ENCODE measurements around the gene SPNS2.

DNA sequence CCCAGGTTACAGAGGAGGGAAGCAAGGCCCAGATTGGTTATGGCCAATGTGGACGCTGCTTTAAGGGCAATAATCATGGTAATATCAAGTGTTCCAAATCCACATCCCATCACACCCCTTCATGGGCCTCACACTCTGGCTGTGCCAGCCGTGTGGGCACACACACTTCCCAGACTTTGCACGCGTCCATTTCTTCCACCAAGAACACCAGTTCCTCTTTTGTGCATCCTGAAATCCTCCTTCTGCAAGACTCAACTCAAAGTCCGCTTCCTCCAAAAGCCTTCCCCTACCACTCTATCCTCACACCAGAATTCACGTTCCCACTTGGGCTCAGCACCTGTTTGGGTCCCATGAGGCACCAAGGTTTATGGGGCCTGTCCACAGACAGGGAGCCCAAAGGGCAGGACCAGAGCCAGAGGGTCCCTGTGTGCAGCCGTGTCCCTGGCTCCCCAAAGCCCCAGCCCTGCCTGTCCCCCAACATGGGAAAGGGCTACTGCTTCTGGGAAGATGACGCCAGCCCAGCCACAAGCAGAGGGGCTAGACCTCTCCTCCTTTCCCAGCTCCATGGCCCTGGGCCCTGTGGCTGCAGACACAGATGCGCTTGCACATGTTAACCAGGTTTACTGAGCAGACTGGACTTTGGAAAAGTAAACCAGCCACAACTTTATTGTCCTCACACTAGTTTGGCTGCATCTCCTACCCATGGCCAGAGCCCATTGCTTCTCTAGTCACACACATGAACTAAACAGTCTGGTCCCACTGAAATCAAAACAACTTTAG is 44.7 kb upstream of the SPNS2 start:
- TF ChIP-seq, protein P1, sequence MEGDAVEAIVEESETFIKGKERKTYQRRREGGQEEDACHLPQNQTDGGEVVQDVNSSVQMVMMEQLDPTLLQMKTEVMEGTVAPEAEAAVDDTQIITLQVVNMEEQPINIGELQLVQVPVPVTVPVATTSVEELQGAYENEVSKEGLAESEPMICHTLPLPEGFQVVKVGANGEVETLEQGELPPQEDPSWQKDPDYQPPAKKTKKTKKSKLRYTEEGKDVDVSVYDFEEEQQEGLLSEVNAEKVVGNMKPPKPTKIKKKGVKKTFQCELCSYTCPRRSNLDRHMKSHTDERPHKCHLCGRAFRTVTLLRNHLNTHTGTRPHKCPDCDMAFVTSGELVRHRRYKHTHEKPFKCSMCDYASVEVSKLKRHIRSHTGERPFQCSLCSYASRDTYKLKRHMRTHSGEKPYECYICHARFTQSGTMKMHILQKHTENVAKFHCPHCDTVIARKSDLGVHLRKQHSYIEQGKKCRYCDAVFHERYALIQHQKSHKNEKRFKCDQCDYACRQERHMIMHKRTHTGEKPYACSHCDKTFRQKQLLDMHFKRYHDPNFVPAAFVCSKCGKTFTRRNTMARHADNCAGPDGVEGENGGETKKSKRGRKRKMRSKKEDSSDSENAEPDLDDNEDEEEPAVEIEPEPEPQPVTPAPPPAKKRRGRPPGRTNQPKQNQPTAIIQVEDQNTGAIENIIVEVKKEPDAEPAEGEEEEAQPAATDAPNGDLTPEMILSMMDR (IDR thresholded peaks at IDR 0.05), result no peak
- no peak for TF ChIP-seq EZH2 (IDR thresholded peaks at IDR 0.05)
- no peak for TF ChIP-seq EZH2phosphoT487 (IDR thresholded peaks at IDR 0.05)

All from neural progenitor cell (in vitro differentiated cells).